Measurements from ENCODE around the gene H1-8.
A peak's percentile ranks its signal among the peaks of the same experiment; 100 is the strongest.

H1-8 gene

GRCh38 chr3:129586746-129587430 lies 43.9 kb downstream of the H1-8 start:
- ChIA-PET CTCF (no interaction called here), POLR2A (no interaction called here)
- peaks cover 0 to 23% of the 10 kb centered on the region in 2 experiments; a peak in 1 of 3 replicates for H3K36me3 ChIP-seq (ENCODE audit: control insufficient read depth in 2 of 2, insufficient read depth in 1 of 2, low read length in 2 of 2)
- H3K9me3 ChIP-seq (ENCODE audit: control insufficient read depth, insufficient read depth, low read depth, low read length): no peaks in the 10 kb centered on the region
- H3K27ac ChIP-seq (ENCODE audit: extremely low read depth, low read depth, low read length): no peak overlapping the region
- TF ChIP-seq SETDB1 (IDR thresholded peaks at IDR 0.05; ENCODE audit: insufficient read length, low read length): no peak
- no peaks in the 10 kb centered on the region for H3K4me1 ChIP-seq (ENCODE audit: control insufficient read depth, insufficient read depth, low read length)
- H3K4me3 ChIP-seq (ENCODE audit: low read depth, low read length): no peak overlapping the region

GRCh38 chr3:129587566-129588210 lies 44.7 kb downstream of the H1-8 start:
- Histone ChIP-seq H3K4me1 (ENCODE audit: control insufficient read depth, insufficient read depth, low read length) (no peaks in the 10 kb centered on the region), H3K9me3 (ENCODE audit: control insufficient read depth, insufficient read depth, low read depth, low read length) (no peaks in the 10 kb centered on the region), H3K36me3 (ENCODE audit: control insufficient read depth in 2 of 2, insufficient read depth in 1 of 2, low read length in 2 of 2) (peaks cover 0 to 23% of the 10 kb centered on the region in 2 experiments; a peak in 1 of 3 replicates), H3K27ac (ENCODE audit: extremely low read depth, low read depth, low read length) (no peak overlapping the region), H3K4me3 (ENCODE audit: low read depth, low read length) (no peak overlapping the region)
- POLR2A ChIA-PET: no interaction called here
- TF ChIP-seq ZNF654 (tag by site-specific recombination; IDR thresholded peaks at IDR 0.05; ENCODE audit: low read depth) (no peak), ZNF664 (tag by site-specific recombination; IDR thresholded peaks at IDR 0.05) (peak; percentile 84)
- CTCF ChIA-PET: interaction anchor here (0.5 to 0.6 kb wide), 2 partner anchors 75 to 1215 kb away, joined by 3 to 4 read pairs; no protein-coding TSS in a partner anchor

GRCh38 chr3:129590215-129590614 lies 47.2 kb downstream of the H1-8 start:
- H3K36me3 ChIP-seq (ENCODE audit: control insufficient read depth in 2 of 2, insufficient read depth in 1 of 2, low read length in 2 of 2): peaks cover 0 to 12% of the 10 kb centered on the region in 2 experiments; a peak in 1 of 3 replicates

GRCh38 chr3:129591932-129592331 lies 49.0 kb downstream of the H1-8 start:
- Histone ChIP-seq H3K36me3 (ENCODE audit: control insufficient read depth in 2 of 2, insufficient read depth in 1 of 2, low read length in 2 of 2) (no peaks in the 10 kb centered on the region), H3K4me3 (ENCODE audit: low read depth, low read length) (no peak overlapping the region), H3K9me3 (ENCODE audit: control insufficient read depth, insufficient read depth, low read depth, low read length) (no peaks in the 10 kb centered on the region), H3K4me1 (ENCODE audit: control insufficient read depth, insufficient read depth, low read length) (peaks cover 4% of the 10 kb centered on the region; the same call in 1 of the 2 replicates), H3K27ac (ENCODE audit: extremely low read depth, low read depth, low read length) (no peak overlapping the region)
- ChIA-PET CTCF (no interaction called here), POLR2A (no interaction called here)
- TF ChIP-seq ZNF248 (tag by site-specific recombination; IDR thresholded peaks at IDR 0.05) (no peak), PRDM1 (tag by site-specific recombination; IDR thresholded peaks at IDR 0.05) (no peak), GLI2 (tag by site-specific recombination; IDR thresholded peaks at IDR 0.05; ENCODE audit: borderline replicate concordance, low read depth) (no peak), ZNF571 (tag by site-specific recombination; IDR thresholded peaks at IDR 0.05) (no peak), ZNF362 (tag by site-specific recombination; IDR thresholded peaks at IDR 0.05) (no peak), EGR2 (tag by site-specific recombination; IDR thresholded peaks at IDR 0.05; ENCODE audit: low read depth) (no peak), ZNF169 (tag by site-specific recombination; IDR thresholded peaks at IDR 0.05) (no peak), ZNF600 (tag by site-specific recombination; IDR thresholded peaks at IDR 0.05) (no peak), ZNF223 (tag by site-specific recombination; IDR thresholded peaks at IDR 0.05) (no peak), ELK4 (IDR thresholded peaks at IDR 0.05; ENCODE audit: borderline replicate concordance, low read depth, low read length) (no peak), ZNF626 (tag by site-specific recombination; IDR thresholded peaks at IDR 0.05) (no peak), ZNF623 (tag by site-specific recombination; IDR thresholded peaks at IDR 0.05) (no peak), GLIS2 (tag by site-specific recombination; IDR thresholded peaks at IDR 0.05) (no peak), GLI4 (tag by site-specific recombination; IDR thresholded peaks at IDR 0.05) (no peak), TRIM28 (IDR thresholded peaks at IDR 0.05; ENCODE audit: borderline replicate concordance, low read length) (no peak), YY2 (tag by site-specific recombination; IDR thresholded peaks at IDR 0.05) (no peak), ZNF274 (IDR thresholded peaks at IDR 0.05; ENCODE audit: low read length) (no peak), ZNF274 (tag by site-specific recombination; IDR thresholded peaks at IDR 0.05; ENCODE audit: borderline replicate concordance) (no peak), ZNF501 (tag by site-specific recombination; IDR thresholded peaks at IDR 0.05) (no peak)

More at GRCh38 chr3:129590215-129590614, 47.2 kb downstream of the H1-8 start:
- H3K9me3 ChIP-seq (ENCODE audit: control insufficient read depth, insufficient read depth, low read depth, low read length): no peaks in the 10 kb centered on the region
- CTCF ChIA-PET: interaction anchor here (0.9 kb wide), 1 partner anchor 36 kb away, joined by 5 read pairs; no protein-coding TSS in a partner anchor
- peaks cover 4% of the 10 kb centered on the region; the same call in 1 of the 2 replicates for H3K4me1 ChIP-seq (ENCODE audit: control insufficient read depth, insufficient read depth, low read length)
- POLR2A ChIA-PET: no interaction called here
- no peak overlapping the region for H3K27ac ChIP-seq (ENCODE audit: extremely low read depth, low read depth, low read length)
- TF ChIP-seq MEIS1 (CRISPR knock-in tag; IDR thresholded peaks at IDR 0.05; ENCODE audit: borderline replicate concordance) (no peak), GLI4 (tag by site-specific recombination; IDR thresholded peaks at IDR 0.05) (no peak), ZNF624 (tag by site-specific recombination; IDR thresholded peaks at IDR 0.05) (no peak), BCL11B (tag by site-specific recombination; IDR thresholded peaks at IDR 0.05; ENCODE audit: low read depth) (no peak), HOXD13 (CRISPR knock-in tag; IDR thresholded peaks at IDR 0.05; ENCODE audit: borderline replicate concordance) (no peak), SETDB1 (IDR thresholded peaks at IDR 0.05; ENCODE audit: insufficient read length, low read length) (no peak), ZNF266 (tag by site-specific recombination; IDR thresholded peaks at IDR 0.05; ENCODE audit: low read depth) (no peak), ZNF184 (tag by site-specific recombination; IDR thresholded peaks at IDR 0.05) (no peak)
- H3K4me3 ChIP-seq (ENCODE audit: low read depth, low read length): no peak overlapping the region
